ENCODE measurements around the gene TUBA3E.
"Not testable (repeated sequence)": the region's sequence is repeated elsewhere in the genome, so short reads cannot be mapped to it uniquely, and the experiment has no call there.

TUBA3E gene

GRCh38 chr2:130190237-130190636, 8.0 kb downstream of the TUBA3E start:
- DNase-seq, result no peak

GRCh38 chr2:130188958-130189357, 9.3 kb downstream of the TUBA3E start:
- DNase-seq, result not testable (repeated sequence)

- not testable (repeated sequence) for DNase-seq
Observed at GRCh38 chr2:130187859-130188792, 10.1 kb downstream of the TUBA3E start.

GRCh38 chr2:130187268-130187667, 11.0 kb downstream of the TUBA3E start:
- DNase-seq, result no peak

GRCh38 chr2:130186391-130186790, 11.8 kb downstream of the TUBA3E start:
- no peak for DNase-seq

GRCh38 chr2:130185896-130186295, 12.3 kb downstream of the TUBA3E start:
- DNase-seq, result no peak

- no peak for DNase-seq
Observed at GRCh38 chr2:130185436-130185835, 12.8 kb downstream of the TUBA3E start.

GRCh38 chr2:130183512-130184373, 14.5 kb downstream of the TUBA3E start:
- no peak for DNase-seq

GRCh38 chr2:130182826-130183511, 15.3 kb downstream of the TUBA3E start:
- DNase-seq, result not testable (repeated sequence)

- DNase-seq, result peak; percentile 82 to 92 (median 85)
Observed at GRCh38 chr2:130181880-130182682, 16.2 kb downstream of the TUBA3E start, which contains the start of gene MZT2B. Gene MZT2B (plus strand): TSS chr2:130182262. CDS start chr2:130182283, 21 bp downstream.

- peak; percentile 95 to 98 (median 97) for DNase-seq
Observed at GRCh38 chr2:130181325-130181879, 16.8 kb downstream of the TUBA3E start, which contains the start of gene SMPD4. Gene SMPD4 (minus strand): TSS chr2:130181602. CDS start chr2:130176592, 5,010 bp downstream.

- DNase-seq, result not testable (repeated sequence)
Observed at GRCh38 chr2:130180404-130181324, 17.6 kb downstream of the TUBA3E start.

- DNase-seq, result peak in 1 of 5 donors; percentile 37
Observed at GRCh38 chr2:130174866-130175265, 23.4 kb downstream of the TUBA3E start.

GRCh38 chr2:130169896-130170295, 28.3 kb downstream of the TUBA3E start:
- DNase-seq, result peak in 1 of 5 donors; percentile 33

- DNase-seq, result peak in 1 of 5 donors; percentile 68
Observed at GRCh38 chr2:130169163-130169562, 29.1 kb downstream of the TUBA3E start.

- not testable (repeated sequence) for DNase-seq
Observed at GRCh38 chr2:130166611-130167010, 31.6 kb downstream of the TUBA3E start.

GRCh38 chr2:130165293-130166016, 32.8 kb downstream of the TUBA3E start:
- DNase-seq, result no peak

GRCh38 chr2:130162968-130163367, 35.3 kb downstream of the TUBA3E start:
- DNase-seq, result no peak

GRCh38 chr2:130162486-130162885, 35.8 kb downstream of the TUBA3E start:
- not testable (repeated sequence) for DNase-seq

All from T-helper 1 cell (primary cell).